Measurements from ENCODE around the gene HLTF. TPM values are rescaled to one million over a fixed set of nuclear protein-coding genes. Genes with fewer than 3 reads are reported as not detected.

Gene HLTF
- total and polyA plus RNA-seq, 2 experiments from 2014 or later = 89.5 to 146 TPM

DNA sequence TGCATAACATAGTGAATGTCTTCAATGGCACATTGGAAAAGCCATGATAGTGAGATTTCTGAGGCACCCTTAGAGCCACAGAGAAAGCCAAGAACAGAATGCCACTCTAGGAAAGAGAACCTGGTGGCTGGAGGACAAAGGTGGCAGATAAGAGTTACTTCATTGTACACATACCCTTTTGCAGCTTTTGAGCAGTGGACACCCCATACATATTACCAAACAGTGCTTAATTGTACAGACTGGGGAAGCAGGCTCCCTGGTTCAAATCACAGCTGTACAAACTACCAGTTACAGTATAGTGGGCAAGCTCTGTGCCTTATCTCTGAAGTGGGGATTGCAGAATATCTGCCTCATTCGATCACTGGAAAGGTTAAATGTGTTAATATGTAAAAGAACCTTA lies 105.1 kb downstream of the HLTF start (continued):
- TF ChIP-seq, protein P1, sequence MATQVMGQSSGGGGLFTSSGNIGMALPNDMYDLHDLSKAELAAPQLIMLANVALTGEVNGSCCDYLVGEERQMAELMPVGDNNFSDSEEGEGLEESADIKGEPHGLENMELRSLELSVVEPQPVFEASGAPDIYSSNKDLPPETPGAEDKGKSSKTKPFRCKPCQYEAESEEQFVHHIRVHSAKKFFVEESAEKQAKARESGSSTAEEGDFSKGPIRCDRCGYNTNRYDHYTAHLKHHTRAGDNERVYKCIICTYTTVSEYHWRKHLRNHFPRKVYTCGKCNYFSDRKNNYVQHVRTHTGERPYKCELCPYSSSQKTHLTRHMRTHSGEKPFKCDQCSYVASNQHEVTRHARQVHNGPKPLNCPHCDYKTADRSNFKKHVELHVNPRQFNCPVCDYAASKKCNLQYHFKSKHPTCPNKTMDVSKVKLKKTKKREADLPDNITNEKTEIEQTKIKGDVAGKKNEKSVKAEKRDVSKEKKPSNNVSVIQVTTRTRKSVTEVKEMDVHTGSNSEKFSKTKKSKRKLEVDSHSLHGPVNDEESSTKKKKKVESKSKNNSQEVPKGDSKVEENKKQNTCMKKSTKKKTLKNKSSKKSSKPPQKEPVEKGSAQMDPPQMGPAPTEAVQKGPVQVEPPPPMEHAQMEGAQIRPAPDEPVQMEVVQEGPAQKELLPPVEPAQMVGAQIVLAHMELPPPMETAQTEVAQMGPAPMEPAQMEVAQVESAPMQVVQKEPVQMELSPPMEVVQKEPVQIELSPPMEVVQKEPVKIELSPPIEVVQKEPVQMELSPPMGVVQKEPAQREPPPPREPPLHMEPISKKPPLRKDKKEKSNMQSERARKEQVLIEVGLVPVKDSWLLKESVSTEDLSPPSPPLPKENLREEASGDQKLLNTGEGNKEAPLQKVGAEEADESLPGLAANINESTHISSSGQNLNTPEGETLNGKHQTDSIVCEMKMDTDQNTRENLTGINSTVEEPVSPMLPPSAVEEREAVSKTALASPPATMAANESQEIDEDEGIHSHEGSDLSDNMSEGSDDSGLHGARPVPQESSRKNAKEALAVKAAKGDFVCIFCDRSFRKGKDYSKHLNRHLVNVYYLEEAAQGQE (IDR thresholded peaks at IDR 0.05; ENCODE audit: unreplicated experiment) = no peak
- TF ChIP-seq, protein P2, sequence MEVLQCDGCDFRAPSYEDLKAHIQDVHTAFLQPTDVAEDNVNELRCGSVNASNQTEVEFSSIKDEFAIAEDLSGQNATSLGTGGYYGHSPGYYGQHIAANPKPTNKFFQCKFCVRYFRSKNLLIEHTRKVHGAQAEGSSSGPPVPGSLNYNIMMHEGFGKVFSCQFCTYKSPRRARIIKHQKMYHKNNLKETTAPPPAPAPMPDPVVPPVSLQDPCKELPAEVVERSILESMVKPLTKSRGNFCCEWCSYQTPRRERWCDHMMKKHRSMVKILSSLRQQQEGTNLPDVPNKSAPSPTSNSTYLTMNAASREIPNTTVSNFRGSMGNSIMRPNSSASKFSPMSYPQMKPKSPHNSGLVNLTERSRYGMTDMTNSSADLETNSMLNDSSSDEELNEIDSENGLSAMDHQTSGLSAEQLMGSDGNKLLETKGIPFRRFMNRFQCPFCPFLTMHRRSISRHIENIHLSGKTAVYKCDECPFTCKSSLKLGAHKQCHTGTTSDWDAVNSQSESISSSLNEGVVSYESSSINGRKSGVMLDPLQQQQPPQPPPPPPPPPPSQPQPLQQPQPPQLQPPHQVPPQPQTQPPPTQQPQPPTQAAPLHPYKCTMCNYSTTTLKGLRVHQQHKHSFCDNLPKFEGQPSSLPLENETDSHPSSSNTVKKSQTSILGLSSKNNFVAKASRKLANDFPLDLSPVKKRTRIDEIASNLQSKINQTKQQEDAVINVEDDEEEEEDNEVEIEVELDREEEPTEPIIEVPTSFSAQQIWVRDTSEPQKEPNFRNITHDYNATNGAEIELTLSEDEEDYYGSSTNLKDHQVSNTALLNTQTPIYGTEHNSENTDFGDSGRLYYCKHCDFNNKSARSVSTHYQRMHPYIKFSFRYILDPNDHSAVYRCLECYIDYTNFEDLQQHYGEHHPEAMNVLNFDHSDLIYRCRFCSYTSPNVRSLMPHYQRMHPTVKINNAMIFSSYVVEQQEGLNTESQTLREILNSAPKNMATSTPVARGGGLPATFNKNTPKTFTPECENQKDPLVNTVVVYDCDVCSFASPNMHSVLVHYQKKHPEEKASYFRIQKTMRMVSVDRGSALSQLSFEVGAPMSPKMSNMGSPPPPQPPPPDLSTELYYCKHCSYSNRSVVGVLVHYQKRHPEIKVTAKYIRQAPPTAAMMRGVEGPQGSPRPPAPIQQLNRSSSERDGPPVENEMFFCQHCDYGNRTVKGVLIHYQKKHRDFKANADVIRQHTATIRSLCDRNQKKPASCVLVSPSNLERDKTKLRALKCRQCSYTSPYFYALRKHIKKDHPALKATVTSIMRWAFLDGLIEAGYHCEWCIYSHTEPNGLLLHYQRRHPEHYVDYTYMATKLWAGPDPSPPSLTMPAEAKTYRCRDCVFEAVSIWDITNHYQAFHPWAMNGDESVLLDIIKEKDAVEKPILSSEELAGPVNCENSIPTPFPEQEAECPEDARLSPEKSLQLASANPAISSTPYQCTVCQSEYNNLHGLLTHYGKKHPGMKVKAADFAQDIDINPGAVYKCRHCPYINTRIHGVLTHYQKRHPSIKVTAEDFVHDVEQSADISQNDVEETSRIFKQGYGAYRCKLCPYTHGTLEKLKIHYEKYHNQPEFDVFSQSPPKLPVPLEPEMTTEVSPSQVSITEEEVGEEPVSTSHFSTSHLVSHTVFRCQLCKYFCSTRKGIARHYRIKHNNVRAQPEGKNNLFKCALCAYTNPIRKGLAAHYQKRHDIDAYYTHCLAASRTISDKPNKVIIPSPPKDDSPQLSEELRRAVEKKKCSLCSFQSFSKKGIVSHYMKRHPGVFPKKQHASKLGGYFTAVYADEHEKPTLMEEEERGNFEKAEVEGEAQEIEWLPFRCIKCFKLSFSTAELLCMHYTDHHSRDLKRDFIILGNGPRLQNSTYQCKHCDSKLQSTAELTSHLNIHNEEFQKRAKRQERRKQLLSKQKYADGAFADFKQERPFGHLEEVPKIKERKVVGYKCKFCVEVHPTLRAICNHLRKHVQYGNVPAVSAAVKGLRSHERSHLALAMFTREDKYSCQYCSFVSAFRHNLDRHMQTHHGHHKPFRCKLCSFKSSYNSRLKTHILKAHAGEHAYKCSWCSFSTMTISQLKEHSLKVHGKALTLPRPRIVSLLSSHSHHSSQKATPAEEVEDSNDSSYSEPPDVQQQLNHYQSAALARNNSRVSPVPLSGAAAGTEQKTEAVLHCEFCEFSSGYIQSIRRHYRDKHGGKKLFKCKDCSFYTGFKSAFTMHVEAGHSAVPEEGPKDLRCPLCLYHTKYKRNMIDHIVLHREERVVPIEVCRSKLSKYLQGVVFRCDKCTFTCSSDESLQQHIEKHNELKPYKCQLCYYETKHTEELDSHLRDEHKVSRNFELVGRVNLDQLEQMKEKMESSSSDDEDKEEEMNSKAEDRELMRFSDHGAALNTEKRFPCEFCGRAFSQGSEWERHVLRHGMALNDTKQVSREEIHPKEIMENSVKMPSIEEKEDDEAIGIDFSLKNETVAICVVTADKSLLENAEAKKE (CRISPR knock-in tag; IDR thresholded peaks at IDR 0.05) = no peak
- TF ChIP-seq EZH2 (IDR thresholded peaks at IDR 0.05; ENCODE audit: low read depth, unreplicated experiment) = no peak
- TF ChIP-seq STAT1 (IDR thresholded peaks at IDR 0.05; ENCODE audit: unreplicated experiment) = no peak

Small RNA genes within 50 kb of the gene (small RNA-seq; reads per million reads assigned to genes)
- not detected for gene RF00019 (ENCODE audit: low replicate concordance)

Other genes starting within 250 kb of the HLTF start
- not detected in 2 replicates for gene CPA3, start 221.2 kb downstream of the HLTF start, total RNA-seq (2014; rRNA removed; shearing (Covaris generic))
- not detected in 2 replicates for gene CPA3, start 221.2 kb downstream of the HLTF start, polyA plus RNA-seq (2016; fragmentation: Nextera tagmentation; extraction: Ambion mirVana)
- gene GYG1, start 95.0 kb downstream of the HLTF start, total RNA-seq (2014; rRNA removed; shearing (Covaris generic)) = 40.9 and 45.6 TPM in 2 replicates
- 30.4 and 33.2 TPM in 2 replicates for gene GYG1, start 95.0 kb downstream of the HLTF start, polyA plus RNA-seq (2016; fragmentation: Nextera tagmentation; extraction: Ambion mirVana)
- gene HPS3, start 43.1 kb upstream of the HLTF start, total RNA-seq (2014; rRNA removed; shearing (Covaris generic)) = 61.9 and 66.8 TPM in 2 replicates
- 40.9 and 41.7 TPM in 2 replicates for gene HPS3, start 43.1 kb upstream of the HLTF start, polyA plus RNA-seq (2016; fragmentation: Nextera tagmentation; extraction: Ambion mirVana)
- gene CP, start 135.3 kb upstream of the HLTF start, total RNA-seq (2014; rRNA removed; shearing (Covaris generic)) = 2.8 and 3.3 TPM in 2 replicates
- 2.3 and 3.6 TPM in 2 replicates for gene CP, start 135.3 kb upstream of the HLTF start, polyA plus RNA-seq (2016; fragmentation: Nextera tagmentation; extraction: Ambion mirVana)
- 1.0 and 1.6 TPM in 2 replicates for gene TM4SF18, start 247.1 kb upstream of the HLTF start, total RNA-seq (2014; rRNA removed; shearing (Covaris generic))
- gene TM4SF18, start 247.1 kb upstream of the HLTF start, polyA plus RNA-seq (2016; fragmentation: Nextera tagmentation; extraction: Ambion mirVana) = 1.4 and 2.0 TPM in 2 replicates

Measured in GM23338 (cell line).